Activated CD4-positive, alpha-beta T cell treated with anti-CD3 and anti-CD28 coated beads, Interleukin-2, amount 50 U/mL, for 48 hours (primary cell): Measurements from ENCODE around the gene SYN1.

ENCODE experiments used
- DNase-seq, 2 experiments: peaks; one replicate each; pipeline ENCODE4 v3.0.0-alpha.2; 2020

SYN1 gene

GRCh38 chrX:47593522-47593921, 26.1 kb downstream of the SYN1 start:
- DNase-seq = no peak

DNA sequence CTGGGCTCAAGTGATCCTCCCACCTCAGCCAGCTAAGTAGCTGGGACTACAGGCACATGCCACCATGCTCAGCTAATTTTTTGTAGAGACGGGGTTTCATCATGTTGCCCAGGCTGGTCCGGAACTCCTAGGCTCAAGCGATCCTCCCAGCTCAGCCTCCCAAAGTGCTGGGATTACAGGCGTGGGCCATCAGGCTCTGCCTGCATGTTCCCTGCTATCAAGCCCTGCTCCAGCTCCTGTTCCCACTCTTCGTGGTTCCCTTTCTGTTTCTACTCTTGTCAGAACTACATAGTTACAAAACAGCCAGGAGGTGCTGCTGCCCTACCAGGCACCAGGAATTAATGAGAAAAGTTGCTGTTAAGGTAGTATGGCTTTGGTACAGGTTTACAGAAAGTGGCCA, 28.7 kb downstream of the SYN1 start:
- no peak for DNase-seq

DNA sequence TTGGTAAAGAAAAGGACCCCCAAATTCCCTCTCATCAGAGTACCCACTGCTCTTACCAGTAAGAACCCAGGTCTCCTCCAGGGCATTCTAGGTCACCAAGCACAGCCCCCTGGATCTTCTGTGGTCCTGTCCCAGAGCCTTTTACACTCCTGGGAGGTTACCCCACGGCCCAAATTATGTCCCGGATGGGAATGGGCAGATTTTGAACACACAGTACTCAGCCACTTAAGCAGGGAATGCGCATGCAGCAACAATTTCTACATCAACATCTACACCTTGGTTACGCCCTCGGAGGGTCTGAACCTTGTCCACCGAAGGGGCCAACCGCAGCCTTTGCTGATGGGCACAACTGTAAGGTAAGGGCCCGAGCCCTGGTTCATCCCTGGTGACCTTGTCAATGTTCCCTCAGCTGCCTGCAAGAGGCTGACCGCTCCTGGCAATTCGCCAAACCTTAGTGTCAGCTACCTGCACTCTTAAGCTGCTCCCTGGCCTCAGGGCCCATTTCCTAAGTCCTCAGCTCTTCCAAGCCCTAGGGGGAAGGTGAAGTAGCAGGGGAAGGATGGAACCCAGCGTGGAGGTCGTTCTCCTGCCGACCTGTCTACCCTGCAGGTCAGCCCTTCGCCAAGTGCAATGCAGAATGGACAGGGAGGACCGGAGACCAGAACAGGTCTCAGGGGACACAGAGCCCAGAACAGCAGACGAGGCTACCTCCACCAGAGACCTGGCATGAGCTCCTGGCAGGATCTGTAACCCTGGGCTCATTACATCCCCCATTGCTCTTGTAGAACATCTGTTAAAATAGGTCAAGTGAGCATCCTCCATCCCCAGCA, 31.5 kb downstream of the SYN1 start:
- no peak for DNase-seq

GRCh38 chrX:47587091-47587891, 32.4 kb downstream of the SYN1 start:
- no peak for DNase-seq

GRCh38 chrX:47586043-47586787, 33.4 kb downstream of the SYN1 start:
- no peak for DNase-seq

DNA sequence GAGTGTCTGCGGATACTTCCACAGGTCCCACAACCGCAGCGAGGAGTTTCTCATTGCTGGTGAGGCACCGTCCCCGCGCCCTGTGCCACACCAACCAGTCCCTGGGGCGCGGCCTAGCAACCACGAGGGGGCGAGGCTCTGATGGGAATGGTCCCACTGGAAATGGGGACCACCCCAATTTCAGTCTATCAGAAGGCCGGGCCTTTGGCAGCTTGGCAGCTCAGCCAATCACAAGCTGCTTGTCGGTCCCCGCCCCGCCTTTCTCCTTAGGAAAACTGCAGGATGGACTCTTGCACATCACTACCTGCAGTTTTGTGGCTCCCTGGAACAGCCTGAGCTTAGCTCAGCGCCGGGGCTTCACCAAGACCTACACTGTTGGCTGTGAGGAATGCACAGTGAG, 34.4 kb downstream of the SYN1 start:
- no peak for DNase-seq

DNA sequence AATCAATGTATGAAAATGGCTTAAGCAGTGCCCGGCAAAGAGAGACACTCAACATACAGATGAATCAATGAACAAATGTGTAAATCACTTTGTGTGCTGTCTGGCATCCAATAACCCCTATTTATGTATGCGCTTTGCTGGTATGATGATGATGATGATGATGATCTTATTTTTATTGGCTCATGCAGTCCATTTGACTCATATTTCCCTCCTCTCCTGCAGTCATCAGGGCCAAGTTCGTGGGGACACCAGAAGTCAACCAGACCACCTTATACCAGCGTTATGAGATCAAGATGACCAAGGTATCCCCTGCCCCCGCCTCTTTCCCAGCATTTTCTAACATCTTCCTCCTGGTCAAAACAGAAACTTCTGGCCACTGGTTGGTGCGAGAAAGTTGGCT, 34.9 kb downstream of the SYN1 start:
- DNase-seq = no peak

- DNase-seq = no peak
Measured at GRCh38 chrX:47583240-47583861, 36.3 kb downstream of the SYN1 start.

DNA sequence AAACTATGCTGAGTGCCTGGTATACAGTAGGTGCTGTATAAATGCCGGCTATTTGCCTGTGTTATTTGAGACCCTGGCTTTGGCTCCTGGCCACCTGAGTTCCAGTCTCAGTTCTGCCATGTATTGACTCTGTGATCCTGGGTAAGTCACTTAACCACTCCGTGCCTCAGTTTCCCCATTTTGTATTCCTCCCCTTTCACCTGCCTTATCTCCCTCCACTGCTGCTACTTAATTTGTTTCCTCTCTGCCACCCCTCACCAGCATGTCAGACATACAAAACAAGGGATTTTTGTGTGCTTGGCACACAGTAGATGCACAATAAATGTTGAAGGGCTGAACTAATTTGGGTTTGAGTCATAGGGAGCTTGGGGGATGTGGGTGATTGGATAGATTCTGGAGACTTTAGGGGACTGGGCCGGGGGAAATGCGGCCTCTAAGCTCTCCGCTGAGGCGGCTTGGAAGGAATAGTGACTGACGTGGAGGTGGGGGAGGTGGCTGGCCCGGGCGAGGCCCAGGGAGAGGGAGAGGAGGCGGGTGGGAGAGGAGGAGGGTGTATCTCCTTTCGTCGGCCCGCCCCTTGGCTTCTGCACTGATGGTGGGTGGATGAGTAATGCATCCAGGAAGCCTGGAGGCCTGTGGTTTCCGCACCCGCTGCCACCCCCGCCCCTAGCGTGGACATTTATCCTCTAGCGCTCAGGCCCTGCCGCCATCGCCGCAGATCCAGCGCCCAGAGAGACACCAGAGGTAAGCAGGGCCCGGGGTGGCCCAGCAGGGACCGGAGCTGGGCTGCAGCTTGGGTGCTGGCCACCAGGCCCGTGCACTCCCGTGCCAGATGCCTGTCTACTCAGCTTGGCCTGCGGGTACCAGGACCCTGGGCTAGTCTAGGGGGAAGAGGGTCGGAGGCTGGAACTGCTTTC, 37.7 kb downstream of the SYN1 start, which contains the start of gene TIMP1:
TIMP1 (plus strand) TSS at position 706 of the 917 bp plus-strand sequence. CDS start 980 bp downstream, outside the sequence.
- peak; percentile 84 to 87 for DNase-seq

GRCh38 chrX:47579537-47579936, 40.1 kb downstream of the SYN1 start:
- peak; percentile 51 to 64 for DNase-seq

- no peak for DNase-seq
Measured at GRCh38 chrX:47578692-47579091, 41.0 kb downstream of the SYN1 start.

- DNase-seq = no peak
Measured at GRCh38 chrX:47577901-47578300, 41.8 kb downstream of the SYN1 start.

GRCh38 chrX:47577424-47577823, 42.2 kb downstream of the SYN1 start:
- no peak for DNase-seq

DNA sequence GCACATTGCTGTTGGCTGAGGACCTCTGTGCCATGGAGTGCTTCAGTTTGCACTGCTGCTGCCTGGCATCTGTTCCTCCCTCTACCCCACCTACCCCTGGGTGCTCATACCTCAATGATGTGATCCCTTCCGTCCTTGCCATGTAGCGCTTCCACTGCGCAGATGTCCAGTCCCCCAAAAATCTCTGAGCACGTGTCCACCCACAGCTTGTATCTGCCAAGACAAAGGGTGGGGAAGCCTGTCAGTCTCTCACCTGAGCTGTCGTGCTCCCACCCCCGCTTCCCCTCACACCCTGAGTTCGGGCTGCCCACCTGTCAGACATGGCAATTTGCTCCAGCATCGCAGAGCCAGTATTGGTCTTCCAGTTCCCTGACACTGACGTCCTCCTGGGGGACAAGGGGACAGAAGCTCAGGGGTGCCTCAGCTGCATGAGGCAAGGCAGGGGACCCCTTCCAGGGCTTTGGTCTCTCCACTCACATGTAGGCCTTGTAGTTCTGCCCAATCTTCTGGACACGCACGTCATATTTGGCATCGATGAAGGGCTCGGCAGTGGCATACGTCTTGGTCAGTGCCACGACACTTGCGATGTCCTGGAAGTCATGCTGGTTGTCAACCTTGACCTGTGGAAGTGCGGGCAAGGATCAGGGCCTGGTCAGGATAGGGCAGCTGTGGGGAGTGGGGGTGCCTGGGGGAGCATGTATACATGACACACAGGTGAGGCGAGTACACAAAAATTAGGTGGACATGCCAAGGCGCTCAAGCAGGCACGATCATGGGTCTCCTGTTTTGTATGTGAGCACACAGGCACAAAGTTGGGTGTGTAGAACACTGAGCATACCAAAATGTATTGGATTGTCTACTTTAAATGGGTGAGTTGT, 43.4 kb downstream of the SYN1 start:
- DNase-seq = no peak

- no peak for DNase-seq
Measured at GRCh38 chrX:47574547-47575301, 44.9 kb downstream of the SYN1 start.

DNA sequence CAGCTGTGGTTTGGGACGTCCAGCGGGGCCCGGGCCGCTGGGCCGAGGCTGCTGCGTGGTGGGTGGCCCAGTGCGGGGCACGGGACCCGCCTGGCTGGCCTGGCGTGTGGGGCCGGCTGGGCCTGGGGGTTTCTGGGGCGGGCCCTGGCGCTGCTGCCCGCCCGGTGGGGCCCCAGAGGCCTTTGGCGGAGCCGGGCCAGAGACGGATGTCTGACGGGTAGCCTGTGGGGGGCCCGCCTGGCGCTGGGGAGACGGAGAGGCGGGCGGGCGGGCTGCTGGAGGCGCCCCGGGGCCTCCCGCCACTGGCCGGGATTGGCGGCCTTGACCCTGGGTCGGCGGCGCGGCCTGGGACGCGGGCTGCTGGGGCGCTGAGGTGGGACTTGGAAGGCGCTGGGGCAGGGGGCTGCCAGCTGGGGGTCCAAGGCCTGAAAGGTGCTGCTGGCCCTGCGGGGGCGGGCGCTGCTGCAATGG, 45.5 kb downstream of the SYN1 start:
- DNase-seq = no peak

- no peak for DNase-seq
Measured at GRCh38 chrX:47573341-47574075, 46.1 kb downstream of the SYN1 start.

GRCh38 chrX:47572773-47573340, 46.8 kb downstream of the SYN1 start:
- DNase-seq = no peak

- no peak for DNase-seq
Measured at GRCh38 chrX:47571896-47572295, 47.8 kb downstream of the SYN1 start.
